Duodenal mucosa (tissue), 2 donors: ENCODE data around the gene PXYLP1.

Experiments used
- H3K27ac ChIP-seq: one replicate; pipeline ENCODE4 v1.7.0; 2013; ENCODE audit warnings: low read depth, low read length
- H3K27me3 ChIP-seq, 2 donors: one replicate each; pipeline ENCODE4 v1.7.0; 2013; ENCODE audit warnings: low read length in 2 of 2, control low read depth in 1 of 2; ENCODE audit not compliant: insufficient read depth in 2 of 2, control insufficient read depth in 1 of 2
- H3K36me3 ChIP-seq, 2 donors: one replicate each; pipeline ENCODE4 v1.7.0; 2013; ENCODE audit warnings: low read length in 2 of 2, control low read depth in 1 of 2; ENCODE audit not compliant: insufficient read depth in 2 of 2, control insufficient read depth in 1 of 2
- H3K4me1 ChIP-seq, 2 donors: one replicate each; pipeline ENCODE4 v1.7.0; 2013; ENCODE audit warnings: low read length in 2 of 2, control low read depth in 1 of 2; ENCODE audit not compliant: insufficient read depth in 2 of 2, control insufficient read depth in 1 of 2
- H3K4me3 ChIP-seq, 2 donors: one replicate each; pipeline ENCODE4 v1.7.0; 2013; ENCODE audit warnings: low read length in 2 of 2, low read depth in 1 of 2
- H3K9ac ChIP-seq, 2 donors: one replicate each; pipeline ENCODE4 v1.7.0; 2013; ENCODE audit warnings: low read length in 2 of 2, low read depth in 1 of 2
- H3K9me3 ChIP-seq, 2 donors: one replicate each; pipeline ENCODE4 v1.7.0; 2013; ENCODE audit warnings: low read length in 2 of 2, control low read depth in 1 of 2; ENCODE audit not compliant: control insufficient read depth in 1 of 2

PXYLP1 gene

DNA sequence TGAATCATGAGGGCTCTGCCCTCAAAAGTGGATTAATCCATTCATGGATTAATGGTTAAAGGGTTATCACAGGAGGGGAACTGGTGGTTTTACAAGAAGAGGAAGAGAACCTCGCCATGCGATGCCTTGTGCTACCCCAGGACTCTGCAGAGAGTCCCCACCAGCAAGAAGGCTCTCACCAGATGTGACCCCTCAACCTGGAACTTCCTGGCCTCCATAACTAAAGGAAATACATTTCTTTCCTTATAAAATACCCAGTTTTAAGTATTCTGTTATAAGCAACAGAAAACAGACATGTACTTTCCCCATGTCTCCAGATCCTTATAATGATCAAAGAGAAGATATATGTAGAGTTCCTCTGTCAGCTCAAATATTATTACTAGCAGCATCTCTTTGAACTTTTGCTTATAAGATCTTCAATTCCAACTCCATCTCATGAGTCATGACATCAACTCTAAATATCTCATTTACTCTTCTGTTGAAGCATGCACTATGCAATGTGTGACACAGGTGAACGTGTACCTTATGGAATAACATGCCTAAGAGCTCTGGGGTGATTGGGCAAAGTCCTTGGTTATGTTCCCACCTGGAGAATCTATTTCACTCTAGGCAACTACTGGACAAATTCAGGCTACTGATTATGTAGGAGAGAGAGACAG, 99.2 kb downstream of the PXYLP1 start:
- Histone ChIP-seq H3K9ac (no peak overlapping the region), H3K27me3 (no peaks in the 10 kb centered on the region), H3K27ac (no peak overlapping the region), H3K9me3 (no peaks in the 10 kb centered on the region), H3K36me3 (no peaks in the 10 kb centered on the region), H3K4me3 (no peak overlapping the region), H3K4me1 (peaks cover 49 to 51% of the 10 kb centered on the region in 2 donors)

DNA sequence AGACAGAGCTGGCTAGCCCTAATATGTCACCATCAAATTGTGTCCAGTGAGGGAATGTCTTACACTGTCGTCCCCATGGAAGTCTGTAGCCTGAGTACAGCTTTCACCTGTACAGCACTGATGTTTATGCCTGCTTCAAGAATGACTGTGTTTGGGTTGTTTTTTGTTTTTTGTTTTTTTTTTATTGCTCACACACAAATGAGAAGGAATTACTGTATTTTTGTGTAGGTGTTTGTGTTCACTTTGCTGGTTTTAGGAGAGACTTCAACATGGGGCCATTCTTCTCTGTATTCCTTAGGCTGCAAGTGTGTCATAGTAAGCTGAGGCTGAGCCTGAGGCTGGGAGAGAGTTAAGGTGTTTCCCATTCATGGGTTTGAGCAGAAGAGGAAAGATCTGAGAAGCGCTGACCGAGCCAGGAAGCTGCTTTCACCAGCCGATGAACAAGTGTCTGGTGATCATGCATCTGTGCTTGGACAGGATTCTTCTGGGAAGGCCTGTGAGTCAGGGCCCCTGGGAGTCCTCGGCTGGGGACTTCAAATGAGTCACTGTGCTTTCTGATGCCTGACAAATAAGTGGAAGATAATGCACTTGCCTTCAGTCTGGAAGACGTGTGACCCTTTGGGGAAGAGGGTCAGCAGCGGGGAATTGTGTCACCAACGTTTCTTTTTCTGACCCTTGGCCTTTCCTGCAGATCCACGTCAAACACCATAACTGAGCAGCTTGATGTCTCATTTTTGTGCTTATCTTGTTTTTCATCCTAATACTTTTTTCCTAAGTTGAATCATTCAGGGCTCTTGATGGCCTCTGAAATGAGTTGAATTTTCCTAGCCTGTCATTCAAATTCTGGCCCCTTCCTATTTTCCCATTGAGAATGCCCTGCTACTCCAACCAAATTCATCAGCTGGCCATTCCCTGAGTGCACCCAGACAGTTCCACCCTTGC, 100.0 kb downstream of the PXYLP1 start:
- Histone ChIP-seq H3K4me3 (no peak overlapping the region), H3K36me3 (no peaks in the 10 kb centered on the region), H3K9me3 (no peaks in the 10 kb centered on the region), H3K4me1 (peaks cover 49 to 51% of the 10 kb centered on the region in 2 donors), H3K9ac (no peak overlapping the region), H3K27me3 (no peaks in the 10 kb centered on the region), H3K27ac (peak overlapping the region; percentile 10)

DNA sequence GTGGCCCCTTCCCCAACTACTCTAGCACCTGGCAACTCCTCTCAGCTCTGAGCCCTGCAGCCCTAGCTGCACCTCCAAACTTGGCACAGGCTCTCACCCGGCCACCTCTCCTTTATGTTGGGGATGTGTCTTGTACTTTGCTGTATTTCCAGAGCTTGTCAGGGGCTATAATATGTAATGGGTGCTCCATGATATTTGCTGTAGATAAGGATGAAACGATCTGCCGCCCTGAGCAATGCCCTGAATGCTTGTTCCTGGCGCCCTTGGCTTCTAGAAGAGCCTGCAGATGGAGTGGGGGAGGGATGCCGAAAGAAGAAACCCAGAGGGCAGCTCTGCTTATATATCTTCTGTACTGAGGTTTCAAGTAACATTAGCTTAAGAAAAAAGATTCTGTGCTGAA, 100.8 kb downstream of the PXYLP1 start:
- no peak overlapping the region for H3K4me3 ChIP-seq

DNA sequence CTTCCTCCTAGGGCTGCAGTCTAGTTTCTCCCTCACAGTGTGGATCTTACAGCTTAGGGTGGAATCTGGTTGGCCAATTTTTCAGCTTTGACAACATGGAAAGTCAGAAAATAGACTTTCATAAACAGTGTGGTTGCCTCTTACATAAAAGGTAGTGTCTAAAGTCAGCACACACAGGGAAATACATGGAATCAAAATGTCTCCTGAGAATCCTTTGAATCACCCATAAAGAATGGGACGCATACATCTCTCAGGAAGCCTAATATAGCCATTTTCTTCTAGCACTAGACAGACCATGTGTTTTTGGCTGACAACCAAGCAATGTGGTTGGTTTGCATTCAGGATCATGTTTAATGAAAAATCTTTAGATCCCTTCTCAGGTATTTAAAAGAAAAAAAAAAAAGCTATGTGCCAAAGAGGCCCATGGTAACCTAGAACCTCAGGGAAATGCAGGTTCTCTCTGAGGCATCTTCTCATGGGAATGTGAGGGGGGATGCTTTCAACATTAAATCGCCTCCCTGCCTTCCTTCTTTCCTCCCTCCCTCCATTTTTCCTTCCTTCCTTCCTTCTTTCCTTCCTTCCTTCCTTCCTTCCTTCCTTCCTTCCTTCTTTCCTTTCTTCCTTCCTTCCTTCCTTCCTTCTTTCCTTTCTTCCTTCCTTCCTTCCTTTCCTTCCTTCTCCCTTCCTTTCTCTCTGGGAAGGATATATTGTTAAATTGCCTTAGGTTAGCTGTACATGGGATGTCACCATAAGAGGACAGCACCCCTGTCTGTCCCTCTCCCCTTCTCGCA, 102.4 kb downstream of the PXYLP1 start:
- Histone ChIP-seq H3K27ac (no peak overlapping the region), H3K27me3 (no peaks in the 10 kb centered on the region), H3K36me3 (no peaks in the 10 kb centered on the region), H3K4me1 (peaks cover 39 to 44% of the 10 kb centered on the region in 2 donors), H3K4me3 (no peak overlapping the region), H3K9ac (no peak overlapping the region), H3K9me3 (no peaks in the 10 kb centered on the region)

More for the DNA sequence above, 100.8 kb downstream of the PXYLP1 start:
- no peaks in the 10 kb centered on the region for H3K27me3 ChIP-seq
- no peak overlapping the region for H3K27ac ChIP-seq
- no peaks in the 10 kb centered on the region for H3K9me3 ChIP-seq
- H3K4me1 ChIP-seq = peaks cover 50 to 51% of the 10 kb centered on the region in 2 donors
- H3K9ac ChIP-seq = no peak overlapping the region
- no peaks in the 10 kb centered on the region for H3K36me3 ChIP-seq

DNA sequence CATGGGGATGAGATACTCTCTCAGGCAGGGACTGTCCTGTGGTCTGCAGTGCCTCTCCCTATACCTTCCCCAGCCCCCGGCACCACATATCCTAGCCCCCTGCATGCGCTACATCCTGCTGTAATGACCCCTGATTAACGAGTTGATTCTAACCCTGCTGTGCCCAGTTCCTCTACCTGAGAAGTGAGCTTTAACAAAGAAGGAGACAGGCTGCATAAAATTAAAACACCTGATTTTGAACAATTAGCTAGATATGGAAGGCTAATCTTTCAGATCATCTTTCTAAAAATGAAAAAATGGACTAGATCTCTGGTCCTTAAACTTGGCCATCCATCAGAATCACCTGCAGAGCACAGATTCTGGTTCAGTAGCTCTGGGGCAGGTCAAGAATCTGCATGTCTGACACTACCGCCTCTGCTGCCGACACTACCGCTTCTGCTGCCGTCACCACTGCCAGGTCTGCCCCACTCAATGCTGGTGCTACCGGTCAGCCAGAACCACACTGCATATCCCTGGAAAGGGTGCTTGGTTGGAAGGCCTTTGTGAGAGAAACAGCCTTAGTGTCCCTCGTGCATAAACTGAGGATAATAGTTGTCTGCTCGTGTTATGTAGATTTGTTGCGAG, 103.1 kb downstream of the PXYLP1 start:
- H3K9me3 ChIP-seq = no peaks in the 10 kb centered on the region
- no peaks in the 10 kb centered on the region for H3K27me3 ChIP-seq
- H3K4me3 ChIP-seq = no peak overlapping the region
- no peak overlapping the region for H3K27ac ChIP-seq
- H3K9ac ChIP-seq = no peak overlapping the region
- H3K4me1 ChIP-seq = peaks cover 39 to 44% of the 10 kb centered on the region in 2 donors
- H3K36me3 ChIP-seq = no peaks in the 10 kb centered on the region

DNA sequence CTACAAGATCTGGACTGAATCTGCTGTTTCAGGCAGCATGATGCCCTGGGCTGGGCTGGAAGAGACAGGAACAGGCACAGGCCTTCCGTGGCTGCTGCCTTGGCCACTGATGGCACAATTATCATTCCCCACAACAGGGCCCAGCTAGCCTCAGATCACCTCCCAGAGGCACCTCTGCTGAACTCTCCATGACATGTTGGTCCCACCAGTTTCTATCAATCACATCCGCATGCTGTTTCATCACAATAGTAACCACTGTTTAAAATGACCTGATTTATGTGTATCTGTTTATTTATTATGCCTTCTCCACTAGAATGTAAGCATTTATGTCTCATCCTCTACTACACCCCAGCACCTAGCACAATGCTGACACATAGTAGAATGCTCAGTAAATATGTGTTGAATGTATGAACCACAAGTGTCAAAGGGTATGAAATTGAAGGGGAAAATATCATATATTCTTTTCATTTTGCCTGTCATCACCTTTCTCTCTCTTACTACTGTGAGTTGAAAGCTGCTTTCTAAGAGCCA, 104.0 kb downstream of the PXYLP1 start:
- Histone ChIP-seq H3K9ac (no peak overlapping the region), H3K4me3 (no peak overlapping the region), H3K36me3 (no peaks in the 10 kb centered on the region), H3K27ac (no peak overlapping the region), H3K27me3 (no peaks in the 10 kb centered on the region), H3K4me1 (peaks cover 39 to 43% of the 10 kb centered on the region in 2 donors), H3K9me3 (no peaks in the 10 kb centered on the region)

DNA sequence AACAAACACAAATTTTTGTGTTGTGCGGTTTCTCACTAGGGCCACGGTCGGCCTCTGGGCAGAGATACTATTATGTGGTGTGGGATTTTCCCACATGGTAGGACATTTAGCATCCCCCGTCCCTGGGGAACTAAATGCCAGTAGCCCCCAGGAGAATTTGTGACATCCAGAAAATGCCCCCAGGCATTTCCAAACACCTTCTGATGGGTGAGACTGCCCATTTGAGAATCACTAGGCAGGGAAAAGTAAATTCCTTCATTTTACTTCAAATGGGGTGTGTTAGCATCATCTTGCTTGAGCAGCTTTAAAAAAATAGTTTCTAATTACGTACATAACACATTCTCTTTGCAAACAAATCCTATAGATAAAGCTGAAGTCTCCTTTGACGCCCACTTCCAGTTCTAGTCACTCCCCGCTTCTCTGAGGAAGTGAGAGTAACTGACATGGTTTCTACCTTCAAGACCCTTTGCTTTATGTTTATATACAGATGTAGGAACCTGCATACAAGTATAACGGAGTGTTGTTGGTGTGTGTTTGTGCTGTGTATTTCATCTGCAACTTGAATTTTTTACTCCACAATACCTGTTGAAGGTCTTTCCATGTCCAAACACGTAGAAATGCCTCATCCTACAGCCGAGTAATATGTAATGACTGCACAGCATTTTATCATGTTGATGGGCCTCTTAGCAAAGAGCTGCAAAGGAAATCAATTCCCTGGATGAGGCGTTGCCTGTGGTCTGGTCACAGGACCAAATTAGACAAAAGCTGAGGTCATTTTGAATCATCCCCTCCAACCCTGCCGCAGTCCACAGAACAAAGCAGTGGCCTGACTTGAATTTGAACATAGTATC, 105.3 kb downstream of the PXYLP1 start:
- Histone ChIP-seq H3K27ac (no peak overlapping the region), H3K9ac (peak overlapping the region in 1 of 2 donors; percentile 15), H3K36me3 (no peaks in the 10 kb centered on the region), H3K4me3 (no peak overlapping the region), H3K4me1 (peaks cover 31% of the 10 kb centered on the region in 2 donors), H3K9me3 (no peaks in the 10 kb centered on the region), H3K27me3 (no peaks in the 10 kb centered on the region)

DNA sequence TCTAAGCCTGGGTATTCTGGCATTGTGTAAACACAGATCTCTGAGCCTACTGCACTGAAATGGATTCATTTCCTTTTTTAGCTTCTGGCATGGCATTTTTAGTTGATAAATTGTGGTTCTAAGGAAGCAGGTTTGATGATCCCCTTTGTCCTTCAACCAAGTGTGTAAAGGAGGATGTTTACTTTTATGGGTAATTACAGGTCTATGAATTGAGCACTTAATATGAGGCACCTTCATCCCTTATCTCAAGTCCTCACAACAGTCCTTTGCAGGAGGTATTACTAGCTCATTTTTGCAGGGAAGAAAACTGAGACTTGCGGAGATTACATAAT, 105.9 kb downstream of the PXYLP1 start:
- no peak overlapping the region for H3K27ac ChIP-seq
- no peaks in the 10 kb centered on the region for H3K9me3 ChIP-seq
- peaks cover 25% of the 10 kb centered on the region in 2 donors for H3K4me1 ChIP-seq
- H3K4me3 ChIP-seq = no peak overlapping the region
- H3K36me3 ChIP-seq = no peaks in the 10 kb centered on the region
- no peak overlapping the region for H3K9ac ChIP-seq
- no peaks in the 10 kb centered on the region for H3K27me3 ChIP-seq

DNA sequence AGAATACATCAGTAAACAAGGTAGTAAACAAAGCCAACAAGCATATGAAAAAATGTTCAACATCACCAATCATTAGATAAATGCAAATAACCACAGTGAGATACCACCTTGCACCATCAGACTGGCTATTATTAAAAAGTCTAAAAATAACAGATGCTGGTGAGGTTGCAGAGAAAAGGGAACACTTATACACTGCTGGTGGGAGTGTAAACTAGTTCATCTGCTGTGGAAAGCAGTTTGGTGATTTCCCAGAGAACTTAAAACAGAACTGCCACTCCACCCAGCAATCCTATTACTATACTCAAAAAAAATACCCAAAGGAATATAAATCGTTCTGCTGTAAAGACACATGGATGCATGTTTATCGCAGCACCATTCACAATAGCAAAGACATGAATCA, 106.4 kb downstream of the PXYLP1 start:
- Histone ChIP-seq H3K4me1 (peaks cover 20 to 23% of the 10 kb centered on the region in 2 donors), H3K36me3 (no peaks in the 10 kb centered on the region), H3K27me3 (no peaks in the 10 kb centered on the region), H3K9me3 (no peaks in the 10 kb centered on the region), H3K4me3 (no peak overlapping the region), H3K9ac (no peak overlapping the region), H3K27ac (no peak overlapping the region)
